SK-N-SH (cell line): Measurements from ENCODE around the gene BAHCC1.
A peak's percentile ranks its signal among the peaks of the same experiment; 100 is the strongest.

ENCODE experiments used
- FOXJ3 ChIP-seq: sonication (generic); formaldehyde crosslinking; IDR thresholded peaks from 2 replicates; pipeline ENCODE4 v1.5.1; 2020; ENCODE audit warnings: mild to moderate bottlenecking, missing genetic modification reagents
- MAX ChIP-seq: IDR thresholded peaks from 2 replicates; pipeline ENCODE4 v1.4.0; 2012; ENCODE audit warnings: low read depth
- SIN3A ChIP-seq: IDR thresholded peaks from 2 replicates; pipeline ENCODE4 v1.6.1; 2012; ENCODE audit warnings: low read depth, mild to moderate bottlenecking, low read length, moderate library complexity, borderline replicate concordance
- USF2 ChIP-seq: fragments of 150-350 bp; IDR thresholded peaks from 2 replicates; pipeline ENCODE4 v1.6.1; 2017; ENCODE audit warnings: antibody characterized with exemption, low read length, low read depth, borderline replicate concordance
- YY1 ChIP-seq: IDR thresholded peaks from 2 replicates; pipeline ENCODE4 v1.4.0; 2012; ENCODE audit warnings: low read depth, mild to moderate bottlenecking
- TF ChIP-seq, protein P1 (sequence below): fragments of 200-600 bp; sonication (generic); IDR thresholded peaks from 2 replicates; pipeline ENCODE4 v1.6.1; 2017; ENCODE audit warnings: antibody characterized with exemption, mild to moderate bottlenecking, moderate library complexity
- TF ChIP-seq, protein P2 (sequence below): IDR thresholded peaks from 2 replicates; pipeline ENCODE4 v1.6.1; 2012; ENCODE audit warnings: mild to moderate bottlenecking, low read depth, low read length, moderate library complexity

DNA sequence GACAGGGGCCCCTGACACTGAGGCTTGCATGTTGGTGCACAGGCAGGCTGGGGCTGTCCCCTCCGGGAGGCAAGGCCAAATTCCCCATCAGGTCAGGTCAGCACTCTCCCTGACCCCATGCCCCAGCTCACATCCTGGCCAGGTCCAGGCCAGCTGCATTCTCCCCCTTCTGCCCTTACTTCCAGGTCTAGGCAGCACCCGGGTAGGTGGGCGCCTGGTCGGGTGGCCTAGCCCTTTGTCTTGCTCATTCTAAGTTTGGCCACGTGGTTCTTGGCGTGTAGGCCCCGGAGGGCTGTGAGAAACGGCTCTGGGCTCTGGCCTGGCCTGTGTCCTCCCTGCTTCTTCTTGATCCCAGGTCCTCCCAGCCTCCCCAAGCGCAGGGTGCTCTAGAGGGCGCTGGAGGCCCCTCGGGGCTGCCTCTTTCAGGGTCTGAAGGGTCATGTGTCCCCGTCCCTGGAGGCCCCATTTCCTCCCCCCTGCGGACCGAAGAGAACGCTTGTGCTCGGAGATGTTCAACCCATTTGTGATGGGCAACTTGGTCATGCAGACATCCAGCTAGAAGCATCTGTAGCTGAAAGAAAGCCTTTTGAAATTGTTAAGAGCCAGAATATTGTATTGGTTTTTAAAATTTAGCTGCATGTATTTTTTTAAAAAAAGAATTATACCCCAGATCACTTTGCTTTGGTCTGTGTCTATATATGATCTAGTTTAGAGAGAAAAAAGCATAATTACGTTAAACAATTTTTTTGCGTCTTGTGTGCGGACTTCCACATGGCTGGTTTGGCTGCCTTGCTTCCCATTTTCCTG is 6.7 kb downstream of the BAHCC1 start:
- TF ChIP-seq, protein P1, sequence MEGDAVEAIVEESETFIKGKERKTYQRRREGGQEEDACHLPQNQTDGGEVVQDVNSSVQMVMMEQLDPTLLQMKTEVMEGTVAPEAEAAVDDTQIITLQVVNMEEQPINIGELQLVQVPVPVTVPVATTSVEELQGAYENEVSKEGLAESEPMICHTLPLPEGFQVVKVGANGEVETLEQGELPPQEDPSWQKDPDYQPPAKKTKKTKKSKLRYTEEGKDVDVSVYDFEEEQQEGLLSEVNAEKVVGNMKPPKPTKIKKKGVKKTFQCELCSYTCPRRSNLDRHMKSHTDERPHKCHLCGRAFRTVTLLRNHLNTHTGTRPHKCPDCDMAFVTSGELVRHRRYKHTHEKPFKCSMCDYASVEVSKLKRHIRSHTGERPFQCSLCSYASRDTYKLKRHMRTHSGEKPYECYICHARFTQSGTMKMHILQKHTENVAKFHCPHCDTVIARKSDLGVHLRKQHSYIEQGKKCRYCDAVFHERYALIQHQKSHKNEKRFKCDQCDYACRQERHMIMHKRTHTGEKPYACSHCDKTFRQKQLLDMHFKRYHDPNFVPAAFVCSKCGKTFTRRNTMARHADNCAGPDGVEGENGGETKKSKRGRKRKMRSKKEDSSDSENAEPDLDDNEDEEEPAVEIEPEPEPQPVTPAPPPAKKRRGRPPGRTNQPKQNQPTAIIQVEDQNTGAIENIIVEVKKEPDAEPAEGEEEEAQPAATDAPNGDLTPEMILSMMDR: peak; percentile 63
- TF ChIP-seq MAX: no peak
- TF ChIP-seq USF2: no peak
- no peak for TF ChIP-seq YY1
- TF ChIP-seq SIN3A: no peak
- TF ChIP-seq, protein P2, sequence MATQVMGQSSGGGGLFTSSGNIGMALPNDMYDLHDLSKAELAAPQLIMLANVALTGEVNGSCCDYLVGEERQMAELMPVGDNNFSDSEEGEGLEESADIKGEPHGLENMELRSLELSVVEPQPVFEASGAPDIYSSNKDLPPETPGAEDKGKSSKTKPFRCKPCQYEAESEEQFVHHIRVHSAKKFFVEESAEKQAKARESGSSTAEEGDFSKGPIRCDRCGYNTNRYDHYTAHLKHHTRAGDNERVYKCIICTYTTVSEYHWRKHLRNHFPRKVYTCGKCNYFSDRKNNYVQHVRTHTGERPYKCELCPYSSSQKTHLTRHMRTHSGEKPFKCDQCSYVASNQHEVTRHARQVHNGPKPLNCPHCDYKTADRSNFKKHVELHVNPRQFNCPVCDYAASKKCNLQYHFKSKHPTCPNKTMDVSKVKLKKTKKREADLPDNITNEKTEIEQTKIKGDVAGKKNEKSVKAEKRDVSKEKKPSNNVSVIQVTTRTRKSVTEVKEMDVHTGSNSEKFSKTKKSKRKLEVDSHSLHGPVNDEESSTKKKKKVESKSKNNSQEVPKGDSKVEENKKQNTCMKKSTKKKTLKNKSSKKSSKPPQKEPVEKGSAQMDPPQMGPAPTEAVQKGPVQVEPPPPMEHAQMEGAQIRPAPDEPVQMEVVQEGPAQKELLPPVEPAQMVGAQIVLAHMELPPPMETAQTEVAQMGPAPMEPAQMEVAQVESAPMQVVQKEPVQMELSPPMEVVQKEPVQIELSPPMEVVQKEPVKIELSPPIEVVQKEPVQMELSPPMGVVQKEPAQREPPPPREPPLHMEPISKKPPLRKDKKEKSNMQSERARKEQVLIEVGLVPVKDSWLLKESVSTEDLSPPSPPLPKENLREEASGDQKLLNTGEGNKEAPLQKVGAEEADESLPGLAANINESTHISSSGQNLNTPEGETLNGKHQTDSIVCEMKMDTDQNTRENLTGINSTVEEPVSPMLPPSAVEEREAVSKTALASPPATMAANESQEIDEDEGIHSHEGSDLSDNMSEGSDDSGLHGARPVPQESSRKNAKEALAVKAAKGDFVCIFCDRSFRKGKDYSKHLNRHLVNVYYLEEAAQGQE: no peak
- no peak for TF ChIP-seq FOXJ3 (CRISPR knock-in tag)
